Cardiac septum (tissue), 1 donor: ENCODE data around the gene SRSF4. TPM values are rescaled to one million over a fixed set of nuclear protein-coding genes. Genes with fewer than 3 reads are reported as not detected.
"Not testable (repeated sequence)": the region's sequence is repeated elsewhere in the genome, so short reads cannot be mapped to it uniquely, and the experiment has no call there.

Experiments used
- DNase-seq: peaks from one replicate; pipeline ENCODE4 v3.0.0-alpha.2; 2020; ENCODE audit warnings: low spot score
- intact Hi-C: fragments of 100-400 bp; cut with DNase I; formaldehyde crosslinking; loops from one replicate; pipeline ENCODE4 v1.14.0; 2022
- total RNA-seq: library from RNA; stranded (reverse); fragmentation: NEBNext Ultra II Directional; extraction: Animal tissue kit (Norgen Biotek cat#: 25700); gene quantifications from one replicate; pipeline ENCODE4 v1.2.1, GENCODE V29; 2021
- donor health status: DM: no; HTN: no; CAD: no.

Gene SRSF4
- total RNA-seq, 1 donor from 2014 or later: 54.8 TPM

GRCh38 chr1:29172415-29172939 lies 9.2 kb downstream of the SRSF4 start:
- DNase-seq: no peak
- intact Hi-C loops: no loop called here

GRCh38 chr1:29171521-29171920 lies 10.2 kb downstream of the SRSF4 start:
- intact Hi-C loops: no loop called here
- DNase-seq: no peak

- intact Hi-C loops: no loop called here
- DNase-seq: no peak
Measured at GRCh38 chr1:29171089-29171488, 10.6 kb downstream of the SRSF4 start.

DNA sequence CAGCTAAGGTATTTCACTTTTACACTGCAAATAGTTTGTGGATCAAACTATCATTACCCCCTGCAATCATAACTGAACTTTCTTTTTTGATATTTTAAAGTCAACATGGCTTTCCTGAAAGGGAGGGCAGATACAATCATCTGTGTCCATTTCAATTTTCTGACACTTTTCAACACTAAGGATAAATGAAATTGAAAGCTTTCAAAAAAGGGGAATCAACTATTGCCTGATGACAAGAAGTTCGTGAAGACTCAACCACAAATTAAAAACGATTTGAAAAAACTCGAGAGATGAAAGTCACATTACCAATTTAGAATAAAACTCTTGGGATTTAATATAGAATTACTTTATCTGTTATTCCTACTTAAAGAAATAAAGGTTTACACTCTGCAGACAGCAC lies 11.7 kb downstream of the SRSF4 start:
- intact Hi-C loops: no loop called here
- DNase-seq: no peak

DNA sequence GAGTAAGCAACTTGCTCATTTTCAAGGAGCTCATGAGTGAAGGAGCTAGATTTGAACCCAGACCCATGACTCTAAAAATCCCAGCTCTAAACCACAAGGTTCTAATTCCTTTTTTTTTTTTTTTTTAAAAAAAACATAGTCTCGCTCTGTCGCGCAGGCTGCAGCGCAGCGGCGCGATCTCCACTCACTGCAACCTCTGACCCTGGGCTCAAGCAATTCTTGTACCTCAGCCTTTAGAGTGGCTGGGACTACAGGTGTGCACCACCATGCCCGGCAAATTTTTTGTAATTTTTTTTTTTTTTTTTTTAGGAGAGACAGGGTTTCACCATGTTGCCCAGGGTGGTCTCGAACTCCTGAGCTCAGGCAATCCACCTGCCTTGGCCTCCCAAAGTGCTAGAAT lies 13.8 kb downstream of the SRSF4 start:
- intact Hi-C loops: no loop called here
- no peak for DNase-seq

GRCh38 chr1:29166291-29166878 lies 15.3 kb downstream of the SRSF4 start:
- intact Hi-C loops: no loop called here

DNA sequence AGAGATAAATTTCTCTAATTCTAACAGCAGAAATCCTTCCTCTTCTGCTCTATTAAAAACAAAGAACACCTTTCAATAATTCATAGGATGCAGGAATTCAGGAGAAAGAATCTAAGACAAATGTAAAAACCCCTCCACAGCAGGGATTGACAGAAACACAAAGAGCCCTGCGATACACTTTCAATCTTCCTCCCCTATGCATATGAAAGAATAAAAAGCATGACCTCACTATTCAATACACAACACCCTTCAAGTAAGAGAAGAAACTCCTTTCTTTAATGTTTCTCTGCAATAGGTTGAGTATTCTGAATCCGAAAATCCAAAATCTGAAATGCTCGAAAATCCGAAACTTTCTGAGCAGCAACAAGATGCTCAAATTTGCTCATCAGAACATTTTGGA lies 17.1 kb downstream of the SRSF4 start:
- DNase-seq: no peak
- intact Hi-C loops: no loop called here

More at GRCh38 chr1:29166291-29166878, 15.3 kb downstream of the SRSF4 start:
- DNase-seq: no peak

DNA sequence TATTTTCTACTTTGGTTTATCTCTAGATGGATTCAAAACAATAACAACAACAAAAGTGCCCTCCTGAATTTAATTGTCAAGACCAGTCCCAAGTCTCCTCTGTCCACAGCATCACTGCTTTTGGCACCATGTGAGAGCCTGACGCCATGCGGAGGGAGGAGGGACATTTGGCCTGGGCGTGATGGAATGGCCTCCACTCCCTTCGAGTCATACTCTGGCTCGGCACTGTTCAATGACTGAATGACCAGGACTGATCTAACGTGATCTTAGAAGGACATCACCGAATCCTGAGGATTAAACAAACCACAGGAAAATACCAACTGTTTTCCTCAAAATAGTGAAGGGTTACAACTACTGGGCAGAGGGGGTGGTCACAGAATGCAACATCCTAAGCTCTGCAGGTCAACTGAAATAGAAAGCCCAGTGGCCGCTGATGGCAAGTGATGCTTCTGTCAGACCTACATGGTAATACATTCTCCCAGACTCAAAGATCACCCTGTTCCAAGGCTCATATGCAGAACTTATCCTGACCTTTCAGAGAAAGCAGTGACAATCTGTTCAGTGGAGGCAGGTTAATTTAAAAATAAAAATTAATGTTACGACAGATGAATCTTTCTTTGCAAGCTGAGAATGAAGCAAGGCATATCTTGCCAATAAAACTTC lies 19.1 kb downstream of the SRSF4 start:
- DNase-seq: no peak
- intact Hi-C loops: no loop called here

DNA sequence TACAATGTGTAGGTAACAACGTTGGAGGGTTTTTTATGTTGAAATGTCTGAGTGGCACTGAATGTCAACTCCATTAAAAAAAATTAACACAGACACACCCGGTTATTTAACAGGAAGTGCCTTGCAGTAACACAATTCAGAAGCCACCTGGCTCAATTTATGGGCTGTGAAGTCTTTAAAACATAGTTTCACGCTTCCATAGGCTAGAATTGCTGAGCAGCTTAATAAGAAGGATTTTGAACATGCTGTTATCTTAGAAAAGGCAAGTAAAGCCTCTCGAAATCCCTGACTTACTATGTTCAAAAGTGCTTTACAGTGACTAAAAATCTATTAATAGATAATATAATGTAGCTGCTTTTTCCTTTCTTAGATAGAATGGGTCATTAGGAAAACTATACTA lies 19.7 kb downstream of the SRSF4 start:
- DNase-seq: no peak
- intact Hi-C loops: no loop called here

DNA sequence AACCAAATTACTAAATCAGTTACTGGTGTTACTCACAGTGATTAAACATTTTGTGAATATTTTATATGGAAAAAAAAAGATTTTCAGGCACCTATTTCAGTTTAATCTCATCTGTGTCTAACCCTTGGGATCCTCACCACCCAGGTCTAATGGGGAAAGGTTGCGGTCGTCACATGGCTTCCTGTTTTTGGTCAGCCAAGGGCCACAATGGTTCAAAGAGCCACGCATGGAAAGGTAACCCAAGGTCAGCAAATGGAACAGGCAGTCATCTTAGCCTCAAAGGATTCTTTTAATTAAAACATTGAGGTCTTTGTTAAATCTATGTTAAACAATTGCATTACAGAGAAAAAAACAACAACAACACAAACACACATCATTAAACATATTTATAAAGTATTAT lies 21.9 kb downstream of the SRSF4 start:
- no peak for DNase-seq
- intact Hi-C loops: no loop called here

- no peak for DNase-seq
- intact Hi-C loops: no loop called here
Measured at GRCh38 chr1:29157269-29157601, 24.5 kb downstream of the SRSF4 start.

DNA sequence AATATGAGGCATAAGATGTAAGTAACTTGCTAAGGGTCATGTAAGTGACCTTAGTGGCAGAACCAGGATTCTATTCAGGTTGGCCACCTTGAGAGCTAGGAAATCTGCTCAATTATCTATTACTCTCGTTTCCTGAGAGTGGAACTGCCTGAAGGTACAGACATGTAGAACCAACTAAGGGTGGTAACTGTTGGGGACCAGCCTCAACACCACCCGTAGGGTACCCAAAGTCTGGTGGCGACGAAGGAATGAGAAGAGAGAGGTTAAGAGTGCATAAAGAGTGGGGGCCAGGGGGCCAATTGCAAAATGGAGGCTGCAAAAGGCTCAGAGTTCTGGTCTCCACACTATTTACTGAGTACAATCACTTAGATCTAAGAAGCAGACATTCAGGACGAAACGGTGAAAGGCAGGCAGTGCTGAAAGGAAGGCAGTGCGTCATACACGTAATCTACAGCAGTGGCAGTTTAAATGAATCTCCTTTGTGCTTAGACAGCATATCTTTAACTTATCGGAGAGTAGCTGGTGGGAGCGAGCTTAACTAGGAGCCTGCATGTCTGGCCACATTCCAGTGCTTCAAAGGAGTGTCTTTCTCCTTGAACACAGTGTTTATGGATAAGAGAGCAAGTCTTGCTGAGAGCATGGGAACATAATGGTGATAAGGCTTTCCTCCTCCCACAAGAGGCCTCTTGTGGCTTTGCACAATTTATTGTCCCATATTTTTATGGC lies 25.0 kb downstream of the SRSF4 start:
- DNase-seq: no peak
- intact Hi-C loops: no loop called here

DNA sequence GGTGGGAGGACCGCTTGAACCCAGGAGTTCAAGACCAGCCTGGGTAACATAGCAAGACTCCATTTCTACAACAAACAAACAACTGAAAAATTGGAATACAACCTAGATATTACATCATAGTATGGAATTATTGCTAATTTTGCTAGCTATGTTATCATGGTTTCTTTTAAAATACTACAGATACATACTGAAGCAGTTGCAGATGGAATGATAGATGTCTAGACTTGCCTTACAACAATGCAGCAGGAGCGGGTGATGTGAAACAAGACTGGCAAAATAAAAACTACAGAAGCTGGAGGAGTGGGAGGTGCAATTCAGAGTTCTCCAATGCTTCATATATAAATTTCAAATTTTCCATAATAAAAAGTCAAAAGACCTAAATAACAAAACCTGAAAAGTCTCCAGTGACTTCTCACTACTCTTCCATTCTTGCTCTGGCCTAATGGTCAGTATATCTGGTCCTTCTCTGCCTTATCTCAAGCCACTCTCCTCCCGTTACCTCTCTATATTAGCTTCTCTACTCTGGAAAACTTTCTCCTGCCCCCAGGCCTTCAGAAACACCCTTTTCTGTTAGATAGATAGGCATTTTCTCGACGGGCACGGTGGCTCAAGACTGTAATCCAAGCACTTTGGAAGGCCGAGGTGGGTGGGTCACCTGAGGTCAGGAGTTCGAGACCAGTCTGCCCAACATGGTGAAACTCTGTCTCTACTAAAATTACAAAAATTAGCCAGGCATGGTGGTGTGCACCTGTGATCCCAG lies 29.5 kb downstream of the SRSF4 start:
- intact Hi-C loops: no loop called here
- DNase-seq: no peak

DNA sequence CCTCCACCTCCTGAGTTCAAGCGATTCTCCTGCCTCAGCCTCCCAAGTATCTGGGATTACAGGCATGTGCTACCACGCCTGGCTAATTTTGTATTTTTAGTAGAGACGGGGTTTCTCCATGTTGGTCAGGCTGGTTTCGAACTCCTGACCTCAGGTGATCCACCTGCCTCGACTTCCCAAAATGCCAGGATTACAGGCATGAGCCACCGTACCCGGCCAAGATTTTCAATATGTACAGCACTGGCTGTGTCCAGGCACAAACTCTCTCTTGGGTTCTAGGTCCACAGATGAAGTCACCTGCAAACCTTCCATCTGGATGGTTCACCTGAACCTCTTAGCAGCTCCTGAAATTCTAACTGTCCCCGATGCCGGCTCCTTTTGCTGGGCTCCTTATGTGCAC lies 31.4 kb downstream of the SRSF4 start:
- DNase-seq, intact Hi-C loops: not testable (repeated sequence)

GRCh38 chr1:29148656-29149491 lies 32.8 kb downstream of the SRSF4 start:
- DNase-seq: no peak
- intact Hi-C loops: no loop called here

DNA sequence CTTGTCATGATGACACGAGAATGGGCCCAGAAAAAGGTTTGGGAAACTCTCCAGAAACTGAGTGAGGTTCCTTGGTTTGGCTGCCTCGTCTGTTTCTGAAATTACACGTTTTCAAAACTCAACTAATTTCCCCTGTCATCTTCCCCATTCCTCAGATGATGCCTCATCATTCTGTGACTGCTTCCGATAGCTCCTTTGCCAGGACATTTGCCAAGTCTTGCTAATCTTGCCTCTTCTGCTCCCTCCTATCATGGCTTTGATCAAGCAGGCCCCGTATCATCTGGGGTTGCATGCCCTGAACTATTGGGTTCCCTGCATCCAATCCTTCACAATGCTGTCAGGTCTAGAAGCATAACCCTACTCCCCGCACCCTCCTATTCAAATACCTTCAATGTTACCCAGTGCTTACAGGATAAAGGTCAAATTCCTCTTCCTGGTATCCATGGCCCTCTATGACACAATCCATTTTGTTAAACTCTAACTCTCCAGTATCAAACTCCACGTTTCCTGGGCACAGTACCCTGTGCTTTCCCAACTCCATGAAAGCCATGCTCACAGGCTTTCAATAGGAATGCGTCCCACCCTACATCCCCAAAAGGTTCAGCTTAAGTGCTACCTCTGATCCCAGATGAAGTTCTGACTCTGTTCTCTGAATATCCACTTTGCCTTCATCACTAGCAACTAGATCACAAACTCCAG lies 35.8 kb downstream of the SRSF4 start:
- intact Hi-C loops: no loop called here

DNA sequence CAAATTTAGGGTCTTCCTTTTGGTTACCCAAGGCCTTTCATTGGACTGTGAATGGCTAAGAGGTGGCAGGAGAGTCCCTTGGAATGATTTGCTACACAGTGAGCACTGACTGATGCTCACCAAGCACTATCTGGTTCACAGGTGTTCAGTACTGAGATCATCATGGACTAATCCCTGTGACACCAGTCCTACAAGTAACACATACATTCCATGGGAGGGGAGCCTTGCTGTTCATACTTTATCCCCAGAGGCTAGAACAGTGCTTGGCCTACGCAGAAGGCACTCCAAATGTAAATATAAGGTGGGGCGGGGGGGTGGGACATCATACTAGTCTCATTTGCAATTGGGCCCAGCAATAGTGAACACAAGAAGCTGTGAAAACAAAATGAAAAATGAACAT lies 37.5 kb downstream of the SRSF4 start:
- DNase-seq: no peak
- intact Hi-C loops: no loop called here

More for the DNA sequence above, 35.8 kb downstream of the SRSF4 start:
- no peak for DNase-seq

GRCh38 chr1:29142714-29143113 lies 39.0 kb downstream of the SRSF4 start:
- DNase-seq: no peak
- intact Hi-C loops: no loop called here

DNA sequence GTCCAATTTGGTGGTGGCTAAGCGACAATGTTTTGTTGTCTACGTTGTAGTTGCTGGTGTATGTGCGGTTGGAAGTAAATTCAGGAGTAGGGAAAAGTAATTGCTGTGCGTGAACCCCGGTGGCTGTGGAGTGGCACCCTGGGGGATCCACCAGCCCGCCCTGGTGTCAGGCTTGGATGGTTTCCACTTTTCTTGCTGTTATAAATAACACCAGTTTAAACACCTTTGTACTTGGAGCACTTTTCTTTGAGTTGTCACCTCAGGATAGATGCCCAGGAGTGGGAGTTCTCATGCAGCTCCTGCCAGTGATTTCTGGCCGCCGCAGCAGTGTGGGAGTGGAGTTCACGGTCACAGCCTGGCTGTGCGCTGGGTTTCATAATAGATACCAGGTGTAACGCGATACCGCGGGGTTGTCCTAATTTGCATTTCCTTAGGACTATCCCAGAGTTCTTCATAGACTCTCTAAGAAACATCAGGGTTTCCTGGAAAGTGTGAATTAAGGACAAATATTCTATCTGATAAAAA lies 45.2 kb downstream of the SRSF4 start:
- DNase-seq: no peak
- intact Hi-C loops: no loop called here
